GM21619 (cell line): ENCODE measurements around the gene IL1R2.

Source experiments
- ATAC-seq: cut with Tn5 transposase; IDR thresholded peaks from one replicate; pipeline ENCODE4 v1.9.1; 2021; ENCODE audit not compliant: unreplicated experiment

Gene IL1R2, protein sequence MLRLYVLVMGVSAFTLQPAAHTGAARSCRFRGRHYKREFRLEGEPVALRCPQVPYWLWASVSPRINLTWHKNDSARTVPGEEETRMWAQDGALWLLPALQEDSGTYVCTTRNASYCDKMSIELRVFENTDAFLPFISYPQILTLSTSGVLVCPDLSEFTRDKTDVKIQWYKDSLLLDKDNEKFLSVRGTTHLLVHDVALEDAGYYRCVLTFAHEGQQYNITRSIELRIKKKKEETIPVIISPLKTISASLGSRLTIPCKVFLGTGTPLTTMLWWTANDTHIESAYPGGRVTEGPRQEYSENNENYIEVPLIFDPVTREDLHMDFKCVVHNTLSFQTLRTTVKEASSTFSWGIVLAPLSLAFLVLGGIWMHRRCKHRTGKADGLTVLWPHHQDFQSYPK

DNA sequence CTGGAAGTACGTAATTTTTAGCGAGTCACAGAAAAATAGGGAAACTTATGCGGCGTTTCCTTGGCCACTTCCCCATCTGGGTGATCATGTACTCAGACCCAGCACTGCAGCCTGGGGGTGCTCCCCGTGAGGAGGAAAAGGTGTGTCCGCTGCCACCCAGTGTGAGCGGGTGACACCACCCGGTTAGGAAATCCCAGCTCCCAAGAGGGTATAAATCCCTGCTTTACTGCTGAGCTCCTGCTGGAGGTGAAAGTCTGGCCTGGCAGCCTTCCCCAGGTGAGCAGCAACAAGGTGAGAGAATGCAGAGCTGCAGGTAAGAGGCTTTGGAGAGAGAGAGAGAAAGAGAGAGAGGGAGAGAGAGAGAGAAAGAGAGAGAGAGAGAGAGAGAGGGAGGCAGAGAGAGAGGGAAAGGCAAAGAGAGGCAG is at the start of gene IL1R2:
Gene IL1R2 (plus strand): TSS at position 240 of the 425 bp plus-strand sequence. CDS start 16,616 bp downstream, outside the sequence.
- no peak for ATAC-seq

DNA sequence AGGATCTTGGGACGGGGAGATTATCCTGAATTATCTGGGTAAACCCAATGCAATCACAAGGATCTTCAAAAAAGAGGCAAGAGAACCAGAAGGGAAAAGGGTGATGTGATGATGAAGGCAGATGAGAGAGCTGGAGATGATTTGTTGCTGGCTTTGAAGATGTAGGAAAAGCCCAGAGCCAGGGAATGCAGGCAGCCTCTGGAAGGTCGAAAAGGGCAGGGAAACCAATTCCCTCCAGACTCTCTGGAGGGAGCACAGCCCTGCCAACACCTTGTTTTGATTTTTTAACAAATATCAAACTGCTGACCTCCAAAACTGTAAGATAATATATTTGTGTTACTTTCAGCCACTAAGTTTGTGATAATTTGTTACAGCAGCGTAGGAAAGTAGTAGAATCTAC is 48.9 kb upstream of the IL1R2 start:
- ATAC-seq, result no peak

GRCh38 chr2:101946372-101947039 is 45.3 kb upstream of the IL1R2 start:
- no peak for ATAC-seq

- ATAC-seq, result no peak
Observed at GRCh38 chr2:101947374-101947773, 44.4 kb upstream of the IL1R2 start.

GRCh38 chr2:101948625-101949155 is 43.1 kb upstream of the IL1R2 start:
- ATAC-seq, result no peak

DNA sequence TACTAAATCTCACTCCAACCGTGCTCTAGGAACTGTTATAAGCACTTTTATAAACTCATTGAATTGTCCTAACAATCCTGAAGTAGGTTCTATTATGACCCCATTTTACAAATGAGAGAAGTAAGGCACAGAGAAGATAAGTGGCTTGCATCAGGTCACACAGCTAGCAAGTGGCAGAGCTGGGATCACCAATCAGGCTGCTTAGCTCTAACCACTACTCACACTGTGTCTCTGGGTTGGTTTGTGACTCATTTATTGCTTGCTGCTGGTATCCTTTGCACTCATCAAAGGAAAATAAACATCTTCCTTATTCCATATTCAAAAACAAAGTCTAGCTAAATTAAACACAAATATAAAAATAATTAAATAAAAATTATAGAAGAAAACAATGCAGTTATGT is 42.5 kb upstream of the IL1R2 start:
- ATAC-seq, result no peak

GRCh38 chr2:101951296-101951695 is 40.5 kb upstream of the IL1R2 start:
- ATAC-seq, result no peak

DNA sequence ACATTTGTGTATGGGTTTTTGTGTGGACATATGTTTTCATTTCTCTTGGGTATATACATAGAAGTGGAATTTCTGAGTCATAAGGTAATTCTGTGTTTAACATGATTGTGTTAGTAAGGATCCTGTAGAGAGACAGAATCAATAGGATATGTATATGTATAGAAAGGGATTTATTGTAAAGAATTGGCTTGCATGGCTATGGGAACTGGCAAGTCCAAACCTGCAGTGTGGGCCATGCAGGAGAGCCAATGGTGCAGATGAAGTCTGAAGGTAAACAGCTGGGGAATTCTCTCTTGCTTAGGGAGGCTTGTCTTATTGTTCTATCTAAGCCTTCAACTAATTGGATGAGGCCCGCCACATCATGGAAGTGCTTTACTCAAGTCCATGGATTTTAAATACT is 39.2 kb upstream of the IL1R2 start:
- no peak for ATAC-seq

DNA sequence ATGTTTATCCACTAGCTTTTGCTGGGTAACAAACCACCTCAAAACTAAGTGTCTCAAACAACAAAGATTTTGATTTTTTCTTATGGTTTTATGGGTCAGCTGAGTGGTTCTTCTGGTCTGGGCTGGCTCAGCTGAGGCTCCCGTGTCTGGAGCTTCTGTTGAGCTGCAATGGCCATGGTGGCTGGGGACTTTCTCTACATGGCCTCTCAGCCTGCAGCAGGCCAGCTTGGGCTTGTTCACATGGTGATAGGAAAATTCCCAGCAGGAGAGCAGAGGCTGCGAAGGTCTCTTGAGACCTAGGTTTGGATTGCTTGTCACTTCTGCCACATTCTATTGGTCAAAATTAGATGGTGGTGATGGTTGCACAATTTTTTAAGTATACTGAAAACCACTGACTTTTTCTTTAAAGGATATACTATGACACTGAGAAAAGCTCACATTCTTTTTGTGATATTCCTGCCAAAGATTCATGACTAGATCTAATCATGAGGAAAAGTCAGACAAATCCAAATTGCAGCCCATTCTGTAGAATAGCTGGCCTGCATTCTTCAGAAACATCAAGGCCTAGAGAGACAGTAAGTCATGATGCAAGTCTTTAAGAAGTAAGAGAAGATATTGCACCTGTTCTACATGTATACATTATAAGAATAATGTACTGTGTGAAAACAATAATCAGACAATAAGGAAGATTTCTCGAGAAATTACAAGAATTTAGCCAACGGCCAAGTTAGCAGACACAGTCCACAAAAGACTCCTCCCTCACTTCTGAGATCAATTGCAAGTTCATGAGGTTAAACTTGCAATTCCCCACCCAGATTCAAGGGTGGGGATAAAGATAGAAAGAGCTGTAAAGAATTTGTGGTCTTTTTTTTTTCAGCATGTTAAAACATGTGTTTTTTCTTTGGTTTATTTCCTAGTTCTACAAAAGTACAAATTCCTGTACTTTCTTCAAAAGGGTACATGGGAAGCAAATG is 35.0 kb upstream of the IL1R2 start:
- ATAC-seq, result no peak

GRCh38 chr2:101958061-101958460 is 33.7 kb upstream of the IL1R2 start:
- ATAC-seq, result no peak

DNA sequence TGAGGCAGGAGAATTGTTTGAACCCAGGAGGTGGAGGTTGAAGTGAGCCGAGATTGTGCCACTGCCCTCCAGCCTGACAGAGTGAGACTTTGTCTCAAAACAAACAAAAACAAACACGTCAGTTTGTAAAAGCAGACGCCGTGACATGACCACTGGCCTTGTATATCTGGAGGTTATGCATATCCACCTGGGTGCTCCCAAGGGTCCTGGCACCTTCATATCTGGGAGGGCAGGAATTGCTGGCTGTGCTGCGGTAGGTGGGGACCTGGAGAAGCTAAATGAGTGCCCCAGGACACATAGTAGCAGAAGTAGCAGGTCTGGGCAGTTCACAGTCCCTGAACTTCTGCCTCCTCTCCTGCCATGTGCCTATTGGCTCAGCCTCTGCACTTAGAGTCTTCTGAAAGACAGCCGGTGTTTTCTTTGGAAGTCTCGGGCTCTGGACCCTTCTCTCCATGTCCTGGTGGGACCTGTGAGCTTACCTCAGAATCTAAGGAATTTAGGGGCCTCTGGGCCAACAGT is 30.9 kb upstream of the IL1R2 start:
- no peak for ATAC-seq

DNA sequence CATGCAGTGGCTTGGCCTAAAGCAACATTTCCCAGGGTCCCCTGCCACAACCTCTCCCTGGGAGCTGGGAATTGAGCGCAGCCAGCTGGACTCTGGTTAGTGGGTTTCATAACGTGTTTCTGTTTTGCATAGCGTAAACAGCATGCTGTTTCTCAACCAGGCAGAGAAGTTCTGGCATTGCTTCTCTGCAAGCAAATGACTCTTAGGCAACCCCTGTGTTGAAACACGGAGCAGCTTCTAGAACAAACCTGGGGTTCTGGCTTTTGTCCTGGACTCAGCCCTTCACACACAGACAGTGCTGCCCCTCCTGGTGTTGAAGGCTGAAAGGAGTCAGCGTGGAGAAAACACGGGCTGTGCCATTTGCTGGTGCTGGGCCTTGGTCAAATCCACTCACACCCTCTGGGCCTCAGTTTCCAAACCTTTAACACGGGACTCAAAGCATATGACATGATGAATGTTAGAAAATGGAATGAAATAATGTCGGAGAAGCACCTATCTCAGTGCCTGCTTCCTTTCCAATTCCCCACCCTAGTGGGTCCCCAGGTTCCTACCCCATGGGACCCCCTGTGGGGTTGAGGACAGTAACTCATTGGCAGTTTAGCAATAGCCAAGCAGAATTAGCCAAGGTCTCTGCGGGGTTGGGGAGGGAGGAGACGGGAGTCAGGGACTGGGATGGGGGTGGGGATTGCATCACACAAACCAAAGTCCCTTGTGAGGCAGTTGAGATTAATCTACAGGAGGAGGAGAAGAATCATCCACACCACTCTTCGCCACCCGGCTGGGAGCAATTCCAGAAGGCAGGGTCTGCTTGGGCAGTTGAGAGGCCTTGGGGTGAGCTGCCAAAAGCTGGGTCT is 30.2 kb upstream of the IL1R2 start:
- no peak for ATAC-seq

- no peak for ATAC-seq
Observed at GRCh38 chr2:101962309-101962708, 29.5 kb upstream of the IL1R2 start.

GRCh38 chr2:101963198-101963597 is 28.6 kb upstream of the IL1R2 start:
- no peak for ATAC-seq

- ATAC-seq, result no peak
Observed at GRCh38 chr2:101967826-101968513, 23.8 kb upstream of the IL1R2 start.

GRCh38 chr2:101969723-101970122 is 22.0 kb upstream of the IL1R2 start:
- no peak for ATAC-seq

DNA sequence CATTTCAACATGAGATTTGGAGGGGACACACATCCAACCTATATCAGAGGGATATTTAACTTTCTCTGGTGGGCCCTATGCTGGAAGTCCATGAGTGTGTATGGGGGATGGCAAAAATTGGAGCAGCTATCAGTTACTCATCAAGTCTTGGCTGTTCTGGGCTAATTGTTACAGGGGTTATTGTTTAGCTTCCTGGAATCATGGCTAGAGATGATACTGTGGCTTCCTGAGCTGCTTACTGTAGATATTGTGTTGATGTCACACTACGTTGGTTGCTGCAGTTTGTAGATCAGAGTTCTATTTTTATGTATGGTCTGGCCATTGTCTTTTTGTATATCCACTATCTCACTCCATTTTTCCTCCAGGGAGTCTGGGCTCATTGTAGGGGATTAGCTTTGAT is 20.9 kb upstream of the IL1R2 start:
- ATAC-seq, result no peak

DNA sequence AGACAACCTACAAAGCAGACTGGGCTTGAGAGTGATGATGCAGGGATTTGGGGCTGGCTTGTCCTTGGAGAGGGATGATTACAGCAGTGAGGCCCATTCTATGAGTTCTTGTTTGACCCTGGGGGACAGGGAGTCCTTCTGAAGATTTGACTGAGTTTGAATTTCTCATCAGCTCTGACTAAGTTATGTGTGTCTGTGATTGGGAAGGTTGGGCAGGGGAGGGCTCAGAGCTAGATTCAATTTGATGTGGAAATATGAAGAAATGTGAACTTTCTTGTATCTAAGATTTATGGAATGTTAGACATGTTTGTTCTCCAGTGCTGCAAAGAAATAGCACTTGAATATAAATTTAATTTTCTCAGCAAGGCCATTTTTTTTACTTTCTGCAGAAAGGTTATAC is 19.9 kb upstream of the IL1R2 start:
- ATAC-seq, result no peak
